ENCODE results near the gene OTUD4. TPM values are rescaled to one million over a fixed set of nuclear protein-coding genes. Genes with fewer than 3 reads are reported as not detected.

Gene OTUD4
- total and polyA plus RNA-seq, 2 donors (not counting 1 experiment from before 2014, with no cell fraction given), result 9.7 to 51.0 TPM

Small RNA genes within 50 kb of the gene (small RNA-seq; reads per million reads assigned to genes)
- gene RF00019 (ENCODE audit: insufficient read length, low read depth, low replicate concordance), result not detected

Other genes with a start within 250 kb of the OTUD4 start
- 18.9 and 19.4 TPM in 2 replicates for gene ANAPC10, start 82.4 kb downstream of the OTUD4 start, total RNA-seq
- 15.6 and 17.4 TPM in 2 replicates for gene ANAPC10, start 82.4 kb downstream of the OTUD4 start, polyA plus RNA-seq
- gene ABCE1, start 82.3 kb downstream of the OTUD4 start, total RNA-seq, result 46.2 and 51.0 TPM in 2 replicates
- gene ABCE1, start 82.3 kb downstream of the OTUD4 start, polyA plus RNA-seq, result 31.3 and 41.8 TPM in 2 replicates